Adrenal gland (tissue), 12 donors: Measurements from ENCODE around the gene HHIPL1. TPM values are rescaled to one million over a fixed set of nuclear protein-coding genes. Genes with fewer than 3 reads are reported as not detected.
A peak's percentile ranks its signal among the peaks of the same experiment; 100 is the strongest.

Experiments
- DNase-seq, 7 donors: peaks; one replicate each; pipeline ENCODE4 v3.0.0-alpha.2; 2019 to 2020
- H3K27ac ChIP-seq, 5 donors: fragments of 200-600 bp; sonication (generic) in 4 of 5; 1 replicate in 3 of 5; 2 replicates in 2 of 5; pipeline versions ENCODE4 v1.5.1 to v1.8.0; 2016 to 2020; ENCODE audit warnings: mild to moderate bottlenecking in 1 of 5
- H3K27me3 ChIP-seq: fragments of 200-600 bp; 2 replicates; pipeline ENCODE4 v1.8.0; 2021
- H3K36me3 ChIP-seq, 2 donors: fragments of 200-600 bp; replicated peaks in 1 of 2; 1 replicate in 1 of 2; 2 replicates in 1 of 2; pipeline versions ENCODE4 v1.5.1 to v1.8.0; 2018 to 2022
- H3K4me1 ChIP-seq, 2 donors: fragments of 200-600 bp; replicated peaks in 1 of 2; 1 replicate in 1 of 2; 2 replicates in 1 of 2; pipeline versions ENCODE4 v1.5.1 to v1.8.0; 2018 to 2021
- H3K4me3 ChIP-seq, 4 donors: fragments of 200-600 bp; sonication (generic) in 3 of 4; one replicate each; pipeline ENCODE4 v1.5.1; 2016 to 2018
- H3K9me3 ChIP-seq, 3 donors: fragments of 200-600 bp; sonication (generic) in 1 of 3; replicated peaks in 1 of 3; 1 replicate in 2 of 3; 2 replicates in 1 of 3; pipeline versions ENCODE4 v1.5.1 to v1.8.0; 2016 to 2021
- CTCF ChIP-seq, 6 experiments: fragments of 450-650 bp in 4 of 6; fragments of 200-600 bp in 2 of 6; sonication (generic) in 1 of 6; IDR thresholded peaks; 1 replicate in 5 of 6; 2 replicates in 1 of 6; pipeline versions ENCODE4 v1.5.1 to v1.8.0; 2016 to 2021; ENCODE audit warnings: antibody characterized with exemption in 6 of 6, mild to moderate bottlenecking in 2 of 6, moderate library complexity in 1 of 6
- POLR2A ChIP-seq, 2 donors: fragments of 450-650 bp; IDR thresholded peaks; one replicate each; pipeline ENCODE4 v1.6.1; 2017; ENCODE audit warnings: antibody characterized with exemption in 2 of 2, mild to moderate bottlenecking in 2 of 2, moderate library complexity in 1 of 2
- WGBS, 4 donors: extraction: QIAGEN DNeasy Blood & Tissue Kit in 2 of 4; methylation state at CpG; one replicate each; pipeline versions ENCODE4 v1.1.5 to v1.1.7; 2013 to 2017; 5-methylcytosine and 5-hydroxymethylcytosine counted together
- intact Hi-C, 2 donors: fragments of 100-400 bp; cut with DNase I; formaldehyde crosslinking; loops; one replicate each; pipeline versions ENCODE4 v1.14.1 to v1.15.0; 2022 to 2023
- polyA plus RNA-seq, 3 donors: library from polyadenylated mRNA; stranded (reverse); fragments of 200-250 nt in 2 of 3; fragments of 350-450 nt in 1 of 3; fragmentation: Illumina TruSeq in 1 of 3; extraction: RNeasy Lipid Tissue Mini Kit (QIAGEN cat#74804) in 1 of 3; gene quantifications; one replicate each; pipeline ENCODE4 v1.2.3, GENCODE V29; 2013 to 2014
- total RNA-seq, 9 donors: library from RNA; depleted of rRNA in 4 of 9; stranded (reverse); fragments of >200 nt in 4 of 9; fragments of 120-200 nt in 1 of 9; fragmentation: NEBNext Ultra II Directional in 1 of 9; extraction: Animal tissue kit (Norgen Biotek cat#: 25700) in 1 of 9; gene quantifications; one replicate each; pipeline versions ENCODE4 v1.1.0 to v1.2.4, GENCODE V29; 2013 to 2023
- donor health status: healthy with polysubstance abuse.
- donor health status: Bipolar disorder and iron deficiency.
- donor health status: DM: yes; HTN: yes; CAD: no.
- donor health status: DM: no; HTN: no; CAD: no.
- donor health status: DM: no; HTN: no; CAD: no.
- donor health status: DM: yes; HTN: yes; CAD: no.

HHIPL1 gene
- total and polyA plus RNA-seq, 12 donors: 0.20 to 2.9 (median 1.3) TPM

DNA sequence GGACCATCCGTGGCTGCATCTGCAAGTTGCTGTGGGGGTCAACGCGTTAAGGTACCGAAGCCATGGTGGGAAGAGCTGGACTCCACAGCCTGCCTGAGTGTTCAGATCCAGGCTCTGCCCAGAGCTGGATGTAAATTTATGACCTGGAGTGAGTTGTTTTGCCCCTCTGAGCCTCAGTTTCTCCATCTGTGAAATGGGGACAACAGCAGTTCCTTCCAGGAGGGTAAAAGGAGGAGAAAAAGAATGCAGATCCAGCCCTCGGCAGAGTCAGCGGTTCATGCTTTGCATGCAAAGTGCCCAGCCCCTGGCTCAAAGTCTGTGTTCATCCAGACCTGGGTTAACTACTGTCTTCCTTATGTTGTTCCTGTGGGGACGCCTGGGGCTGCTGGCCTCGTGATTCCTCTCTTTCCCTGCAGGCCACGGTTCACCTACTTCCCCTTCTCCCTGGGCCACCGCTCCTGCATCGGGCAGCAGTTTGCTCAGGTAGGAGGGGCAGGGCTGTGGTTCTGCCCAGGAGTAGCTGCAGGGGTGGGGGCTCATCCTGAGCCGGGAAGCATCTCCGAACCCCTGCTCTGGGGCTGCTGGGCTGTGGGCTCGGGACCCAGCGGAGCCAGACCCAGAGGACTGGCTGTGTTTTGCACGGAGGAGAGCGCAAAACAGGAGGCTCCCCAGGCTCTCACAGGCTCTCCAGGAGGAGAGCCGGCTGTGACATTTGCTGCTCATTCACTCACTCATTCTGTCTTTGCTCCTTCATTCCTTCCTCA is 81.0 kb downstream of the HHIPL1 start:
- H3K27ac ChIP-seq: no peak overlapping the region
- no peak for TF ChIP-seq POLR2A (IDR thresholded peaks at IDR 0.05)
- TF ChIP-seq CTCF (IDR thresholded peaks at IDR 0.05): no peak
- H3K4me3 ChIP-seq: no peak overlapping the region
- 66 to 84% (median 71%) methylated on average over 5 to 18 of the region's 18 CpGs for WGBS, 4 donors
- H3K4me1 ChIP-seq: peaks cover 6 to 9% of the 10 kb centered on the region in 2 donors
- H3K9me3 ChIP-seq: no peaks in the 10 kb centered on the region
- DNase-seq: peak in 2 of 7 donors; percentile 11 to 40
- H3K27me3 ChIP-seq: peaks cover 7% of the 10 kb centered on the region
- no peaks in the 10 kb centered on the region for H3K36me3 ChIP-seq
- intact Hi-C loops: loop anchor here in 1 of 2 donors (5.0 kb wide), 1 partner anchor 161 kb away; no protein-coding TSS in a partner anchor

- Histone ChIP-seq H3K4me1 (peaks cover 11 to 16% of the 10 kb centered on the region in 2 donors), H3K9me3 (no peaks in the 10 kb centered on the region), H3K27me3 (peaks cover 7% of the 10 kb centered on the region), H3K27ac (no peak overlapping the region), H3K36me3 (no peaks in the 10 kb centered on the region), H3K4me3 (no peak overlapping the region)
- WGBS, 4 donors: 75 to 86% (median 80%) methylated on average over 4 to 26 of the region's 26 CpGs
- peak in 3 of 7 donors; percentile 2 to 18 (median 11) for DNase-seq
- TF ChIP-seq POLR2A (IDR thresholded peaks at IDR 0.05) (no peak), CTCF (IDR thresholded peaks at IDR 0.05) (no peak)
- intact Hi-C loops: loop anchor here in 1 of 2 donors (5.0 kb wide), 1 partner anchor 161 kb away; no protein-coding TSS in a partner anchor
Measured at GRCh38 chr14:99726538-99727095, 81.7 kb downstream of the HHIPL1 start.

GRCh38 chr14:99727096-99727870 is 82.4 kb downstream of the HHIPL1 start:
- peak in 4 of 7 donors; percentile 7 to 36 (median 14) for DNase-seq
- Histone ChIP-seq H3K4me3 (no peak overlapping the region), H3K36me3 (no peaks in the 10 kb centered on the region), H3K9me3 (no peaks in the 10 kb centered on the region), H3K27ac (no peak overlapping the region), H3K27me3 (peaks cover 7% of the 10 kb centered on the region), H3K4me1 (peaks cover 17 to 23% of the 10 kb centered on the region in 2 donors)
- intact Hi-C loops: loop anchor here in 1 of 2 donors (5.0 kb wide), 1 partner anchor 160 kb away; no protein-coding TSS in a partner anchor
- WGBS, 4 donors: 51 to 87% (median 84%) methylated on average over 4 to 25 of the region's 25 CpGs
- TF ChIP-seq CTCF (IDR thresholded peaks at IDR 0.05) (no peak), POLR2A (IDR thresholded peaks at IDR 0.05) (no peak)
